Measurements from ENCODE around the gene LDLRAP1. TPM values are rescaled to one million over a fixed set of nuclear protein-coding genes. Genes with fewer than 3 reads are reported as not detected.

LDLRAP1 gene
- total RNA-seq, 1 donor from 2014 or later = 8.0 TPM

- FAIRE-seq = no peak
Observed at GRCh38 chr1:25546193-25546592, 2.8 kb downstream of the LDLRAP1 start.

GRCh38 chr1:25548601-25549000, 5.2 kb downstream of the LDLRAP1 start:
- H4K20me1 ChIP-seq (ENCODE audit: insufficient read depth, low read length) = peaks cover 56% of the 10 kb centered on the region
- H3K4me1 ChIP-seq (ENCODE audit: insufficient read depth, low read length) = peaks cover 32% of the 10 kb centered on the region
- peaks cover 23% of the 10 kb centered on the region for H3K79me2 ChIP-seq (ENCODE audit: insufficient read depth, low read length)
- Mint-ChIP-seq H3K27ac (ENCODE audit: unreplicated experiment) (no peak overlapping the region), H3K27me3 (ENCODE audit: low read depth, unreplicated experiment) (peaks cover 12% of the 10 kb centered on the region), H3K36me3 (ENCODE audit: low read depth, unreplicated experiment) (no peaks in the 10 kb centered on the region), H3K9me3 (ENCODE audit: unreplicated experiment) (no peaks in the 10 kb centered on the region), H3K4me3 (ENCODE audit: unreplicated experiment) (no peak overlapping the region), H3K4me1 (ENCODE audit: low read depth, unreplicated experiment) (peaks cover 23% of the 10 kb centered on the region)
- no peak overlapping the region for H3K4me2 ChIP-seq (ENCODE audit: low read length)
- no peaks in the 10 kb centered on the region for H3K9me3 ChIP-seq (ENCODE audit: insufficient read depth, low read depth, low read length)
- H3K27ac ChIP-seq (ENCODE audit: low read depth, low read length) = no peak overlapping the region
- no peaks in the 10 kb centered on the region for H3K36me3 ChIP-seq (ENCODE audit: insufficient read depth, low read length)
- no peaks in the 10 kb centered on the region for H3K27me3 ChIP-seq (ENCODE audit: insufficient read depth, low read length)
- DNase-seq (ENCODE audit: low read depth) (no peak), FAIRE-seq (no peak)
- H2AFZ ChIP-seq (ENCODE audit: low read depth, low read length) = no peak overlapping the region
- TF ChIP-seq CTCF (IDR thresholded peaks at IDR 0.05; ENCODE audit: insufficient read depth, low read depth, low read length) = no peak
- no peak for TF ChIP-seq EZH2 (IDR thresholded peaks at IDR 0.05; ENCODE audit: insufficient read depth, low read length)
- H3K4me3 ChIP-seq (ENCODE audit: insufficient read depth, low read depth, low read length) = no peak overlapping the region
- H3K9ac ChIP-seq (ENCODE audit: low read length) = no peak overlapping the region

More at GRCh38 chr1:25546193-25546592, 2.8 kb downstream of the LDLRAP1 start:
- Histone ChIP-seq H3K36me3 (ENCODE audit: insufficient read depth, low read length) (no peaks in the 10 kb centered on the region), H3K4me1 (ENCODE audit: insufficient read depth, low read length) (peaks cover 32% of the 10 kb centered on the region), H3K4me3 (ENCODE audit: insufficient read depth, low read depth, low read length) (no peak overlapping the region), H4K20me1 (ENCODE audit: insufficient read depth, low read length) (peaks cover 39% of the 10 kb centered on the region), H3K4me2 (ENCODE audit: low read length) (no peak overlapping the region), H3K27ac (ENCODE audit: low read depth, low read length) (no peak overlapping the region), H3K9me3 (ENCODE audit: insufficient read depth, low read depth, low read length) (no peaks in the 10 kb centered on the region), H3K9ac (ENCODE audit: low read length) (no peak overlapping the region), H3K79me2 (ENCODE audit: insufficient read depth, low read length) (peaks cover 20% of the 10 kb centered on the region), H3K27me3 (ENCODE audit: insufficient read depth, low read length) (no peaks in the 10 kb centered on the region), H2AFZ (ENCODE audit: low read depth, low read length) (no peak overlapping the region)
- no peaks in the 10 kb centered on the region for H3K36me3 Mint-ChIP-seq (ENCODE audit: low read depth, unreplicated experiment)
- no peak overlapping the region for H3K27ac Mint-ChIP-seq (ENCODE audit: unreplicated experiment)
- DNase-seq (ENCODE audit: low read depth) = no peak
- H3K4me3 Mint-ChIP-seq (ENCODE audit: unreplicated experiment) = no peak overlapping the region
- H3K9me3 Mint-ChIP-seq (ENCODE audit: unreplicated experiment) = no peaks in the 10 kb centered on the region
- TF ChIP-seq EZH2 (IDR thresholded peaks at IDR 0.05; ENCODE audit: insufficient read depth, low read length) (no peak), CTCF (IDR thresholded peaks at IDR 0.05; ENCODE audit: insufficient read depth, low read depth, low read length) (no peak)
- peaks cover 11% of the 10 kb centered on the region for H3K27me3 Mint-ChIP-seq (ENCODE audit: low read depth, unreplicated experiment)
- H3K4me1 Mint-ChIP-seq (ENCODE audit: low read depth, unreplicated experiment) = peaks cover 18% of the 10 kb centered on the region

GRCh38 chr1:25549273-25550154, 6.1 kb downstream of the LDLRAP1 start:
- Histone ChIP-seq H3K4me1 (ENCODE audit: insufficient read depth, low read length) (peaks cover 27% of the 10 kb centered on the region), H3K9me3 (ENCODE audit: insufficient read depth, low read depth, low read length) (no peaks in the 10 kb centered on the region), H3K4me3 (ENCODE audit: insufficient read depth, low read depth, low read length) (no peak overlapping the region), H2AFZ (ENCODE audit: low read depth, low read length) (no peak overlapping the region), H3K36me3 (ENCODE audit: insufficient read depth, low read length) (no peaks in the 10 kb centered on the region), H3K27me3 (ENCODE audit: insufficient read depth, low read length) (no peaks in the 10 kb centered on the region), H3K27ac (ENCODE audit: low read depth, low read length) (peak overlapping the region; percentile 7), H3K9ac (ENCODE audit: low read length) (no peak overlapping the region), H4K20me1 (ENCODE audit: insufficient read depth, low read length) (peaks cover 56% of the 10 kb centered on the region), H3K4me2 (ENCODE audit: low read length) (peak overlapping the region; percentile 57), H3K79me2 (ENCODE audit: insufficient read depth, low read length) (peaks cover 28% of the 10 kb centered on the region)
- no peak for FAIRE-seq
- H3K4me1 Mint-ChIP-seq (ENCODE audit: low read depth, unreplicated experiment) = peaks cover 23% of the 10 kb centered on the region
- H3K36me3 Mint-ChIP-seq (ENCODE audit: low read depth, unreplicated experiment) = no peaks in the 10 kb centered on the region
- TF ChIP-seq CTCF (IDR thresholded peaks at IDR 0.05; ENCODE audit: insufficient read depth, low read depth, low read length) (no peak), EZH2 (IDR thresholded peaks at IDR 0.05; ENCODE audit: insufficient read depth, low read length) (no peak)
- H3K27me3 Mint-ChIP-seq (ENCODE audit: low read depth, unreplicated experiment) = peaks cover 12% of the 10 kb centered on the region
- peak overlapping the region; percentile 58 for H3K4me3 Mint-ChIP-seq (ENCODE audit: unreplicated experiment)
- H3K9me3 Mint-ChIP-seq (ENCODE audit: unreplicated experiment) = no peaks in the 10 kb centered on the region
- DNase-seq (ENCODE audit: low read depth) = peak; percentile 60
- H3K27ac Mint-ChIP-seq (ENCODE audit: unreplicated experiment) = peak overlapping the region; percentile 60

All from astrocyte (in vitro differentiated cells and primary cell).